ENCODE data around the gene TCF4. TPM values are rescaled to one million over a fixed set of nuclear protein-coding genes. Genes with fewer than 3 reads are reported as not detected.

Gene TCF4
- total RNA-seq, 2 donors from 2014 or later = 57.7 to 66.3 TPM

- Histone ChIP-seq H3K4me3 (no peak overlapping the region), H3K9me3 (no peaks in the 10 kb centered on the region), H3K36me3 (no peaks in the 10 kb centered on the region), H3K27me3 (no peaks in the 10 kb centered on the region), H3K4me1 (no peaks in the 10 kb centered on the region), H3K27ac (no peak overlapping the region)
- TF ChIP-seq CTCF (IDR thresholded peaks at IDR 0.05) = no peak
- DNase-seq (ENCODE audit: low spot score) = no peak
Measured at GRCh38 chr18:55356815-55357214, 231.2 kb downstream of the TCF4 start.

- H3K9me3 ChIP-seq = no peaks in the 10 kb centered on the region
- no peak for DNase-seq (ENCODE audit: low spot score)
- TF ChIP-seq CTCF (IDR thresholded peaks at IDR 0.05) = no peak
- H3K27me3 ChIP-seq = no peaks in the 10 kb centered on the region
- no peaks in the 10 kb centered on the region for H3K36me3 ChIP-seq
- no peak overlapping the region for H3K27ac ChIP-seq
- H3K4me1 ChIP-seq = no peaks in the 10 kb centered on the region
- H3K4me3 ChIP-seq = no peak overlapping the region
Measured at GRCh38 chr18:55355223-55355622, 232.8 kb downstream of the TCF4 start.

- H3K27me3 ChIP-seq = no peaks in the 10 kb centered on the region
- H3K4me3 ChIP-seq = no peak overlapping the region
- H3K9me3 ChIP-seq = no peaks in the 10 kb centered on the region
- H3K4me1 ChIP-seq = no peaks in the 10 kb centered on the region
- H3K36me3 ChIP-seq = no peaks in the 10 kb centered on the region
- H3K27ac ChIP-seq = no peak overlapping the region
- no peak for TF ChIP-seq CTCF (IDR thresholded peaks at IDR 0.05)
- no peak for DNase-seq (ENCODE audit: low spot score)
Measured at GRCh38 chr18:55354795-55355194, 233.2 kb downstream of the TCF4 start.

GRCh38 chr18:55353806-55354205, 234.2 kb downstream of the TCF4 start:
- no peaks in the 10 kb centered on the region for H3K36me3 ChIP-seq
- H3K9me3 ChIP-seq = no peaks in the 10 kb centered on the region
- H3K4me3 ChIP-seq = no peak overlapping the region
- no peak overlapping the region for H3K27ac ChIP-seq
- TF ChIP-seq CTCF (IDR thresholded peaks at IDR 0.05) = no peak
- no peak for DNase-seq (ENCODE audit: low spot score)
- no peaks in the 10 kb centered on the region for H3K27me3 ChIP-seq
- no peaks in the 10 kb centered on the region for H3K4me1 ChIP-seq

GRCh38 chr18:55353391-55353790, 234.6 kb downstream of the TCF4 start:
- Histone ChIP-seq H3K9me3 (no peaks in the 10 kb centered on the region), H3K27me3 (no peaks in the 10 kb centered on the region), H3K4me1 (no peaks in the 10 kb centered on the region), H3K36me3 (no peaks in the 10 kb centered on the region), H3K4me3 (no peak overlapping the region), H3K27ac (no peak overlapping the region)
- DNase-seq (ENCODE audit: low spot score) = no peak
- no peak for TF ChIP-seq CTCF (IDR thresholded peaks at IDR 0.05)

- no peak overlapping the region for H3K4me3 ChIP-seq
- no peak for TF ChIP-seq CTCF (IDR thresholded peaks at IDR 0.05)
- no peaks in the 10 kb centered on the region for H3K4me1 ChIP-seq
- peak overlapping the region in 1 of 2 donors; percentile 20 for H3K27ac ChIP-seq
- H3K36me3 ChIP-seq = no peaks in the 10 kb centered on the region
- no peak for DNase-seq (ENCODE audit: low spot score)
- no peaks in the 10 kb centered on the region for H3K27me3 ChIP-seq
- no peaks in the 10 kb centered on the region for H3K9me3 ChIP-seq
Measured at GRCh38 chr18:55351980-55352714, 235.8 kb downstream of the TCF4 start.

Measured in right atrium auricular region (tissue), 2 donors.